Trophoblast cell (in vitro differentiated cells and primary cell): Measurements from ENCODE around the gene CIT.

Experiments used
- DNase-seq, 2 donors: peaks; one replicate each; pipeline ENCODE4 v3.0.0-alpha.2; 2016
- H2AFZ ChIP-seq: 2 replicates; pipeline ENCODE4 v1.6.1; 2013; ENCODE audit warnings: low read length, moderate library complexity, mild to moderate bottlenecking; ENCODE audit not compliant: insufficient read depth, poor library complexity
- H2AK5ac ChIP-seq: 2 replicates; pipeline ENCODE4 v1.6.1; 2013; ENCODE audit warnings: mild to moderate bottlenecking, low read length
- H2BK120ac ChIP-seq: 2 replicates; pipeline ENCODE4 v1.6.1; 2013; ENCODE audit warnings: low read length, mild to moderate bottlenecking, moderate library complexity; ENCODE audit not compliant: insufficient read depth, poor library complexity
- H2BK12ac ChIP-seq: 2 replicates; pipeline ENCODE4 v1.6.1; 2013; ENCODE audit warnings: mild to moderate bottlenecking, low read length, moderate library complexity
- H2BK5ac ChIP-seq: 2 replicates; pipeline ENCODE4 v1.6.1; 2013; ENCODE audit warnings: low read length, low read depth, moderate library complexity, mild to moderate bottlenecking; ENCODE audit not compliant: poor library complexity
- H3K14ac ChIP-seq: 2 replicates; pipeline ENCODE4 v1.6.1; 2013; ENCODE audit warnings: mild to moderate bottlenecking, low read length
- H3K18ac ChIP-seq: 2 replicates; pipeline ENCODE4 v1.6.1; 2013; ENCODE audit warnings: mild to moderate bottlenecking, low read length
- H3K23ac ChIP-seq: 2 replicates; pipeline ENCODE4 v1.6.1; 2013; ENCODE audit warnings: low read length
- H3K27ac ChIP-seq: 2 replicates; pipeline ENCODE4 v1.5.1; 2013; ENCODE audit warnings: low read depth, mild to moderate bottlenecking, inconsistent platforms, low read length, moderate library complexity
- H3K27me3 ChIP-seq: 2 replicates; pipeline ENCODE4 v1.6.1; 2013; ENCODE audit warnings: inconsistent platforms, mild to moderate bottlenecking, low read length, moderate library complexity; ENCODE audit not compliant: insufficient read depth
- H3K36me3 ChIP-seq, 2 experiments: 1 replicate in 1 of 2; 2 replicates in 1 of 2; pipeline ENCODE4 v1.6.1; 2013; ENCODE audit warnings: low read length in 2 of 2, mild to moderate bottlenecking in 2 of 2, moderate library complexity in 1 of 2; ENCODE audit not compliant: insufficient read depth in 2 of 2, control insufficient read depth in 1 of 2
- H3K4ac ChIP-seq: 2 replicates; pipeline ENCODE4 v1.6.1; 2013; ENCODE audit warnings: low read depth, mild to moderate bottlenecking, low read length, moderate library complexity
- H3K4me1 ChIP-seq, 2 experiments: 1 replicate in 1 of 2; 2 replicates in 1 of 2; pipeline ENCODE4 v1.6.1; 2013; ENCODE audit warnings: low read length in 2 of 2, mild to moderate bottlenecking in 2 of 2, moderate library complexity in 1 of 2; ENCODE audit not compliant: insufficient read depth in 2 of 2, control insufficient read depth in 1 of 2
- H3K4me2 ChIP-seq: 2 replicates; pipeline ENCODE4 v1.6.1; 2013; ENCODE audit warnings: inconsistent platforms, mild to moderate bottlenecking, low read length, moderate library complexity
- H3K4me3 ChIP-seq: 2 replicates; pipeline ENCODE4 v1.5.1; 2013; ENCODE audit warnings: mild to moderate bottlenecking, low read depth, low read length, inconsistent platforms
- H3K79me1 ChIP-seq: one replicate; pipeline ENCODE4 v1.6.1; 2013; ENCODE audit warnings: low read length
- H3K79me2 ChIP-seq: 2 replicates; pipeline ENCODE4 v1.6.1; 2013; ENCODE audit warnings: low read length, mild to moderate bottlenecking; ENCODE audit not compliant: control insufficient read depth, insufficient read depth, poor library complexity
- H3K9ac ChIP-seq: 2 replicates; pipeline ENCODE4 v1.6.1; 2013; ENCODE audit warnings: mild to moderate bottlenecking, low read length
- H3K9me3 ChIP-seq: 2 replicates; pipeline ENCODE4 v1.6.1; 2013; ENCODE audit warnings: low read depth, mild to moderate bottlenecking, control low read depth, inconsistent platforms, low read length; ENCODE audit not compliant: insufficient read depth
- H4K12ac ChIP-seq: 2 replicates; pipeline ENCODE4 v1.6.1; 2013; ENCODE audit warnings: low read depth, mild to moderate bottlenecking, low read length, moderate library complexity
- H4K8ac ChIP-seq: 2 replicates; pipeline ENCODE4 v1.6.1; 2013; ENCODE audit warnings: low read depth, mild to moderate bottlenecking, low read length, moderate library complexity
- H4K91ac ChIP-seq: one replicate; pipeline ENCODE4 v1.6.1; 2013; ENCODE audit warnings: low read depth, mild to moderate bottlenecking, low read length, moderate library complexity
- WGBS: extraction: QIAGEN DNeasy Blood & Tissue Kit; methylation state at CpG from one replicate; pipeline ENCODE4 v1.1.7; 2013; ENCODE audit warnings: missing lambda C conversion rate; ENCODE audit not compliant: insufficient read length, insufficient coverage; ENCODE audit errors: extremely low coverage; 5-methylcytosine and 5-hydroxymethylcytosine counted together

CIT gene

DNA sequence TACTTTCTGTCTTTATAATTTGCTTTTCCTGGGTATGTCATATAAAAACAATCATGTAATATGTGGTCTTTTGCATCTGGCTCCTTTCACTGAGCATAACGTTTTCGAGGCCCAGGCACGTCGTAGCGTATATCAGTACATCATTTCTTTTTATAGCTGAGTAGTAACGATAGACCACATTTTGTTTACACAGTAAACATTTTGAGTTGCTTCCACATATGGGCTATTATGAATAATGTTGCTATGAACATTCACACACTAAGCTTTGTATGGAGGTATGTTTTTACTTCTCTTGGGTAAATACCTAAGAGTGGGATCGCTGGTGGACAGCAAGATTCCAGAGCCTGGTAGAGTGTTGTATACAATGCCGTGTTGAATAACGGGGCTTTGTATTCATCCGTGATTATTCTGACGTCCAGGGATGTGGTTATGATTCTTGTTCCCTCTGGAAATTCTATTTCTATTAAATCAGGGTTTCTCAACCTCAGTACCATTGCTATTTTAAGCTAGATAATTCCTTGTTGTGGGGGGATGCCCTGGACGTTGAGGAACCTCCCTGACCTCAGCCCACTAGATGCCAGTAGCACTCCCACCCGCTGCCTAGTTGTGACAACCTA lies 38.9 kb upstream of the CIT start:
- Histone ChIP-seq H2BK12ac (no peak overlapping the region), H4K12ac (no peak overlapping the region), H2BK5ac (no peak overlapping the region), H3K23ac (no peak overlapping the region), H3K9me3 (no peaks in the 10 kb centered on the region), H3K27ac (no peak overlapping the region), H4K8ac (no peak overlapping the region), H3K4me1 (peaks cover 0 to 2% of the 10 kb centered on the region in 2 experiments), H2BK120ac (no peak overlapping the region), H2AK5ac (no peak overlapping the region), H3K14ac (no peak overlapping the region), H3K4ac (no peak overlapping the region), H2AFZ (no peak overlapping the region), H3K9ac (no peak overlapping the region), H3K79me1 (no peaks in the 10 kb centered on the region), H3K27me3 (no peaks in the 10 kb centered on the region), H3K36me3 (no peaks in the 10 kb centered on the region), H3K4me3 (no peak overlapping the region), H3K4me2 (no peak overlapping the region), H3K18ac (no peak overlapping the region), H4K91ac (no peak overlapping the region), H3K79me2 (no peaks in the 10 kb centered on the region)
- no peak for DNase-seq
- WGBS = no CpG with 5 or more reads among the region's 13 CpGs

DNA sequence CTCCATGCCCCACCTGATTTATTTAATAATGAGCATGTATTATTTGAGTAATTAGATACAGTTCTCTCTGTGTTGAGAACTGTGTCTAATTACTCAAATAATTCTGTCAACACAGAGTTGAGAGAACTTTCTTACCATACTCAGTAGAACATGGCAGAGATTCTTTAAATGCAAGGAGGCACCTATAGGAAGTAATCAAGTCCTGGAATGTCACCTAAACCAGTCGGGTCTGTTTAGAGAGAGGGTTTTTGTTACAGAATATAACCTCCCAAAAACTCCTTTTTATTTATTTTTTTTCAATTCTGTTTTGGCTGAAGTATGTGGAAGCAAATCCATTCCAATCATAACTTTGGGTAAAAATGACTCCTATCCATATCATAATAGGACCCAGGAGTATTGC lies 37.5 kb upstream of the CIT start:
- Histone ChIP-seq H3K9me3 (no peaks in the 10 kb centered on the region), H3K9ac (no peak overlapping the region), H3K79me1 (no peaks in the 10 kb centered on the region), H3K18ac (no peak overlapping the region), H3K14ac (no peak overlapping the region), H3K4me2 (peak overlapping the region; percentile 13), H3K79me2 (no peaks in the 10 kb centered on the region), H3K4me3 (no peak overlapping the region), H4K8ac (no peak overlapping the region), H2BK5ac (no peak overlapping the region), H3K27ac (no peak overlapping the region), H3K23ac (no peak overlapping the region), H4K12ac (no peak overlapping the region), H3K4me1 (peaks cover 0 to 2% of the 10 kb centered on the region in 2 experiments), H2BK12ac (no peak overlapping the region), H2AFZ (no peak overlapping the region), H4K91ac (no peak overlapping the region), H3K4ac (no peak overlapping the region), H2AK5ac (no peak overlapping the region), H3K36me3 (no peaks in the 10 kb centered on the region), H3K27me3 (no peaks in the 10 kb centered on the region), H2BK120ac (peak overlapping the region; percentile 2)
- WGBS = no CpG with 5 or more reads among the region's 1 CpG
- peak; percentile 66 to 85 for DNase-seq

DNA sequence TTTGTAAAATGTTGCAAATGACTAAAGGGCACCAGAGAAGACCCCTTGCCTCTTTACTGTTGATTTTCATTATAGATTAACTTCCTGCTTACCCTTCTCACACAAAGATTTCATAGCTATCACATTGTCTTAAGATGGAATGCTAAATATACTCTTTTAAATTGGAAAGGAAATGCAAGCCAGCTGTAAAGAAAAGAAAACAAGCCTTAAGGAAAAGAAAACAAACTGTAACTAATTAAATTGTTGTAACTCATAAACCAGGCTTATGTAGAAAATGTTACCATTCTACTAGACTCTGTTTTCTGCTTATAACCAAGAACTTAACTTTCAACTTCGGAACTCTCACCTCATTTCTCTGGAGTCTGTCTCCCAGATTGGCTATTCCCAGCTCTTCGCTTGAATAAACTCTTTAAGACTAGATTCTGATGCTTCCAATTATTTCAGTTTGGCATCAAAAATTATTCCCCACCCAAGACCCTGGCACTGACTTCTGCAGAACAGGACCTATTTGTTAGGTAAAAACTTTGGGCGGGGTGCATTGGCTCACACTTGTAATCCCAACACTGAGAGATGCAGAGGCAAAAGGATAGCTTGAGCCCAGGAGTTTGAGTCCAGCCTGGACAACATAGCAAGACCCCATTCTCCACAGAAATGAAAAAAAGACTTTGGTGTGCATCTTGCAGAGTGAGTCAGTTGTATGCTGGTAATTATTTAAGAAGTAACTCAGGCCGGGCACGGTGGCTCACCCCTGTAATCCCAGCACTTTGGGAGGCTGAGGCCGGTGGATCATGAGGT lies 36.6 kb upstream of the CIT start:
- Histone ChIP-seq H3K4me1 (peaks cover 0 to 2% of the 10 kb centered on the region in 2 experiments), H3K4ac (no peak overlapping the region), H3K27ac (no peak overlapping the region), H4K12ac (no peak overlapping the region), H4K91ac (peak overlapping the region; percentile 24), H2BK5ac (no peak overlapping the region), H4K8ac (no peak overlapping the region), H3K9me3 (no peaks in the 10 kb centered on the region), H3K4me3 (no peak overlapping the region), H3K79me2 (no peaks in the 10 kb centered on the region), H3K14ac (no peak overlapping the region), H3K23ac (no peak overlapping the region), H3K18ac (no peak overlapping the region), H2BK12ac (no peak overlapping the region), H2BK120ac (peak overlapping the region; percentile 60), H3K27me3 (no peaks in the 10 kb centered on the region), H3K4me2 (no peak overlapping the region), H2AFZ (no peak overlapping the region), H2AK5ac (no peak overlapping the region), H3K36me3 (no peaks in the 10 kb centered on the region), H3K9ac (no peak overlapping the region), H3K79me1 (no peaks in the 10 kb centered on the region)
- WGBS = no CpG with 5 or more reads among the region's 6 CpGs
- DNase-seq = peak in 1 of 2 donors; percentile 12

DNA sequence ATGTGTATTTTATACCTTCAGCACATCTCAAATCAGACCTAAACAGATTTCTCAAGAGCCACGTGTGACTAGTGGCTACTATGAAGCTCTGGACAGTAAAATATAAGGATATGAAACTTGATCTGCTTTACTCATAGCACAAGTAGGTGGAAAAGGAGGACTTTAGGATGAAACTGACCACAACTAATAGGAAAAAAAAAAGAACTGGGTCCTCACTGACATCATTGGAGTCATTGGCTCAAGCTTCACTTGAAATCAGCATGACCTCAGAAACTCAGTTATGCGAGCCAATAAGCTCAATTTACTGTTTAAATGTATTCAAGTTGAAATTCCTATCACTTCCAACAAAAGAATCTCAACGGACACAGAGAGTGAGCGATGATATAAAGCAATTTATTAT lies 34.1 kb upstream of the CIT start:
- Histone ChIP-seq H4K91ac (no peak overlapping the region), H3K4me1 (peaks cover 0 to 2% of the 10 kb centered on the region in 2 experiments), H3K4ac (no peak overlapping the region), H3K79me2 (no peaks in the 10 kb centered on the region), H4K8ac (no peak overlapping the region), H3K36me3 (no peaks in the 10 kb centered on the region), H3K23ac (no peak overlapping the region), H2AFZ (no peak overlapping the region), H2BK120ac (no peak overlapping the region), H3K4me3 (no peak overlapping the region), H3K18ac (no peak overlapping the region), H4K12ac (no peak overlapping the region), H3K4me2 (no peak overlapping the region), H3K79me1 (no peaks in the 10 kb centered on the region), H3K14ac (no peak overlapping the region), H2BK5ac (no peak overlapping the region), H2AK5ac (no peak overlapping the region), H3K27me3 (no peaks in the 10 kb centered on the region), H3K9me3 (no peaks in the 10 kb centered on the region), H2BK12ac (no peak overlapping the region), H3K27ac (no peak overlapping the region), H3K9ac (no peak overlapping the region)
- DNase-seq = no peak
- WGBS = no CpG with 5 or more reads among the region's 4 CpGs
